H9 (cell line): Measurements from ENCODE around the gene ATCAY. TPM values are rescaled to one million over a fixed set of nuclear protein-coding genes. Genes with fewer than 3 reads are reported as not detected.

Experiments
- DNase-seq: peaks from one replicate; pipeline ENCODE4 v3.0.0-alpha.2; 2017
- H2AFZ ChIP-seq: one replicate; pipeline ENCODE4 v1.6.1; 2013; ENCODE audit warnings: mild to moderate bottlenecking, low read length, control low read depth, moderate library complexity
- H2AK5ac ChIP-seq: 2 replicates; pipeline ENCODE4 v1.6.1; 2013; ENCODE audit warnings: low read length, control low read depth, mixed read lengths; ENCODE audit not compliant: insufficient read length
- H2BK120ac ChIP-seq: one replicate; pipeline ENCODE4 v1.6.1; 2013; ENCODE audit warnings: low read depth, mild to moderate bottlenecking, low read length, control low read depth, inconsistent platforms; ENCODE audit not compliant: poor library complexity, severe bottlenecking
- H2BK12ac ChIP-seq: 2 replicates; pipeline ENCODE4 v1.6.1; 2013; ENCODE audit warnings: low read length, control low read depth, mixed read lengths, low read depth; ENCODE audit not compliant: insufficient read length
- H2BK15ac ChIP-seq: 2 replicates; pipeline ENCODE4 v1.6.1; 2013; ENCODE audit warnings: low read depth, low read length, control low read depth
- H2BK20ac ChIP-seq: one replicate; pipeline ENCODE4 v1.6.1; 2013; ENCODE audit warnings: low read depth, mild to moderate bottlenecking, low read length, control low read depth, inconsistent platforms; ENCODE audit not compliant: poor library complexity, severe bottlenecking
- H2BK5ac ChIP-seq: 2 replicates; pipeline ENCODE4 v1.6.1; 2013; ENCODE audit warnings: low read length, control low read depth, mixed read lengths; ENCODE audit not compliant: insufficient read length
- H3K14ac ChIP-seq: 2 replicates; pipeline ENCODE4 v1.6.1; 2013; ENCODE audit warnings: low read length, control low read depth; ENCODE audit not compliant: insufficient read depth
- H3K18ac ChIP-seq: 2 replicates; pipeline ENCODE4 v1.6.1; 2013; ENCODE audit warnings: low read depth, mild to moderate bottlenecking, mixed read lengths, low read length, control low read depth; ENCODE audit not compliant: insufficient read length
- H3K23ac ChIP-seq: 2 replicates; pipeline ENCODE4 v1.6.1; 2013; ENCODE audit warnings: low read length, control low read depth, mixed read lengths, low read depth; ENCODE audit not compliant: insufficient read length
- H3K23me2 ChIP-seq: 2 replicates; pipeline ENCODE4 v1.6.1; 2013; ENCODE audit warnings: low read depth, mild to moderate bottlenecking, mixed read lengths, low read length, control low read depth; ENCODE audit not compliant: insufficient read length, poor library complexity, severe bottlenecking
- H3K27ac ChIP-seq: 2 replicates; pipeline ENCODE4 v1.5.1; 2013; ENCODE audit warnings: low read length, control low read depth, mixed read lengths, low read depth; ENCODE audit not compliant: insufficient read length
- H3K27me3 ChIP-seq: 2 replicates; pipeline ENCODE4 v1.6.1; 2013; ENCODE audit warnings: low read length, control low read depth, inconsistent platforms; ENCODE audit not compliant: insufficient read depth
- H3K4ac ChIP-seq: 2 replicates; pipeline ENCODE4 v1.6.1; 2013; ENCODE audit warnings: low read depth, mild to moderate bottlenecking, control low read depth, inconsistent platforms, low read length, moderate library complexity
- H3K4me1 ChIP-seq: 2 replicates; pipeline ENCODE4 v1.6.1; 2013; ENCODE audit warnings: low read length, control low read depth, inconsistent platforms; ENCODE audit not compliant: insufficient read depth
- H3K4me2 ChIP-seq: 2 replicates; pipeline ENCODE4 v1.6.1; 2013; ENCODE audit warnings: low read length, control low read depth, mixed read lengths; ENCODE audit not compliant: insufficient read length, insufficient read depth
- H3K56ac ChIP-seq: 2 replicates; pipeline ENCODE4 v1.6.1; 2013; ENCODE audit warnings: low read depth, mild to moderate bottlenecking, mixed read lengths, low read length, control low read depth; ENCODE audit not compliant: insufficient read length
- H3K79me1 ChIP-seq: 2 replicates; pipeline ENCODE4 v1.6.1; 2013; ENCODE audit warnings: low read depth, mild to moderate bottlenecking, moderate library complexity, low read length, control low read depth, inconsistent platforms; ENCODE audit not compliant: insufficient read depth, poor library complexity, severe bottlenecking
- H3K79me2 ChIP-seq: 2 replicates; pipeline ENCODE4 v1.6.1; 2013; ENCODE audit warnings: low read length, control low read depth, inconsistent platforms; ENCODE audit not compliant: insufficient read depth
- H3K9ac ChIP-seq: 2 replicates; pipeline ENCODE4 v1.6.1; 2013; ENCODE audit warnings: low read length, control low read depth, mixed read lengths; ENCODE audit not compliant: insufficient read length; ENCODE audit errors: extremely low read depth
- H3K9me3 ChIP-seq: one replicate; pipeline ENCODE4 v1.6.1; 2013; ENCODE audit warnings: low read depth, low read length, inconsistent platforms; ENCODE audit not compliant: control insufficient read depth
- H3T11ph ChIP-seq: one replicate; pipeline ENCODE4 v1.6.1; 2013; ENCODE audit warnings: mild to moderate bottlenecking, low read length, control low read depth, inconsistent platforms
- H4K20me1 ChIP-seq: one replicate; pipeline ENCODE4 v1.6.1; 2013; ENCODE audit not compliant: control insufficient read depth, insufficient read length, insufficient read depth
- H4K5ac ChIP-seq: 2 replicates; pipeline ENCODE4 v1.6.1; 2013; ENCODE audit warnings: low read depth, mild to moderate bottlenecking, mixed read lengths, low read length, control low read depth; ENCODE audit not compliant: insufficient read length
- H4K8ac ChIP-seq: replicated peaks from 2 replicates; pipeline ENCODE4 v1.6.1; 2013; ENCODE audit warnings: low read length, control low read depth, mixed read lengths, low read depth; ENCODE audit not compliant: insufficient read length
- H4K91ac ChIP-seq: 2 replicates; pipeline ENCODE4 v1.6.1; 2013; ENCODE audit warnings: low read depth, mild to moderate bottlenecking, moderate library complexity, mixed read lengths, low read length, control low read depth; ENCODE audit not compliant: insufficient read length
- H3K27ac Mint-ChIP-seq, 3 experiments: 2 replicates in 2 of 3; 3 replicates in 1 of 3; pipeline ENCODE4 v1.8.0; 2020 to 2021; ENCODE audit warnings: mixed read lengths in 3 of 3, mild to moderate bottlenecking in 1 of 3, moderate library complexity in 1 of 3
- H3K27me3 Mint-ChIP-seq: 2 replicates; pipeline ENCODE4 v1.8.0; 2021; ENCODE audit warnings: low read depth, mild to moderate bottlenecking, moderate library complexity, mixed read lengths
- H3K36me3 Mint-ChIP-seq, 3 experiments: 2 replicates in 2 of 3; 3 replicates in 1 of 3; pipeline ENCODE4 v1.8.0; 2020 to 2021; ENCODE audit warnings: low read depth in 3 of 3, mixed read lengths in 3 of 3; ENCODE audit not compliant: insufficient read depth in 1 of 3
- H3K4me1 Mint-ChIP-seq, 2 experiments: 2 replicates each; pipeline ENCODE4 v1.8.0; 2020; ENCODE audit warnings: mixed read lengths in 2 of 2
- H3K4me3 Mint-ChIP-seq, 2 experiments: 2 replicates in 1 of 2; 3 replicates in 1 of 2; pipeline ENCODE4 v1.8.0; 2020 to 2021; ENCODE audit warnings: mild to moderate bottlenecking in 2 of 2, mixed read lengths in 2 of 2, moderate library complexity in 1 of 2
- H3K9me3 Mint-ChIP-seq, 2 experiments: 2 replicates in 1 of 2; 3 replicates in 1 of 2; pipeline ENCODE4 v1.8.0; 2020; ENCODE audit warnings: mild to moderate bottlenecking in 2 of 2, mixed read lengths in 2 of 2, moderate library complexity in 1 of 2
- CTCF ChIP-seq: fragments of 200-600 bp; sonication (generic); conservative IDR thresholded peaks from 3 replicates; pipeline ENCODE4 v1.8.0; 2021; ENCODE audit warnings: antibody characterized with exemption, mild to moderate bottlenecking
- WGBS: extraction: QIAGEN DNeasy Blood & Tissue Kit; methylation state at CpG from one replicate; pipeline ENCODE4 v1.1.7; 2013; ENCODE audit warnings: missing lambda C conversion rate, low lambda C conversion rate, mixed read lengths; ENCODE audit not compliant: insufficient read length; ENCODE audit errors: extremely low coverage; 5-methylcytosine and 5-hydroxymethylcytosine counted together
- total RNA-seq: library from RNA; stranded (reverse); gene quantifications from 2 replicates; pipeline ENCODE4 v1.2.1, GENCODE V29; 2021

Gene ATCAY
- total RNA-seq, 1 experiment from 2014 or later, result 12.2 TPM

GRCh38 chr19:3857449-3858003 is 23.0 kb upstream of the ATCAY start:
- no peak overlapping the region for H4K5ac ChIP-seq
- H2BK5ac ChIP-seq, result no peak overlapping the region
- Mint-ChIP-seq H3K27ac (no peak overlapping the region), H3K4me3 (no peak overlapping the region), H3K36me3 (peaks cover 19 to 31% (median 28%) of the 10 kb centered on the region in 3 experiments), H3K27me3 (no peaks in the 10 kb centered on the region), H3K9me3 (peaks cover 11 to 15% of the 10 kb centered on the region in 2 experiments), H3K4me1 (no peaks in the 10 kb centered on the region)
- H4K20me1 ChIP-seq, result no peaks in the 10 kb centered on the region
- DNase-seq, result no peak
- no peak overlapping the region for H4K8ac ChIP-seq
- no peak overlapping the region for H3K14ac ChIP-seq
- H2BK12ac ChIP-seq, result no peak overlapping the region
- H2BK120ac ChIP-seq, result no peak overlapping the region
- H3K18ac ChIP-seq, result no peak overlapping the region
- H3K27ac ChIP-seq, result no peak overlapping the region
- no peak overlapping the region for H2AK5ac ChIP-seq
- no peak overlapping the region for H2AFZ ChIP-seq
- H3K27me3 ChIP-seq, result no peaks in the 10 kb centered on the region
- H2BK20ac ChIP-seq, result no peak overlapping the region
- no peaks in the 10 kb centered on the region for H3K4me1 ChIP-seq
- WGBS, result no CpG with 5 or more reads among the region's 12 CpGs
- no peak overlapping the region for H3T11ph ChIP-seq
- H3K9me3 ChIP-seq, result peaks cover 8% of the 10 kb centered on the region
- H3K4me2 ChIP-seq, result no peak overlapping the region
- peaks cover 3% of the 10 kb centered on the region for H3K79me1 ChIP-seq
- TF ChIP-seq CTCF, result no peak
- no peak overlapping the region for H3K9ac ChIP-seq
- H3K79me2 ChIP-seq, result no peaks in the 10 kb centered on the region
- H3K23me2 ChIP-seq, result no peaks in the 10 kb centered on the region
- no peak overlapping the region for H4K91ac ChIP-seq
- H3K23ac ChIP-seq, result no peak overlapping the region
- no peak overlapping the region for H3K4ac ChIP-seq
- H2BK15ac ChIP-seq, result no peak overlapping the region
- H3K56ac ChIP-seq, result no peak overlapping the region
